Measurements from ENCODE around the gene PRKAR1B. TPM values are rescaled to one million over a fixed set of nuclear protein-coding genes. Genes with fewer than 3 reads are reported as not detected.

PRKAR1B gene
- total and polyA plus RNA-seq, 10 of the 15 experiments (the other 5 are each of a cell fraction or from before 2014, with no cell fraction given) = 1.4 to 45.6 (median 19.3) TPM

GRCh38 chr7:676246-676971 lies 50.7 kb downstream of the PRKAR1B start:
- H3K4me1 ChIP-seq (ENCODE audit: control insufficient read depth, insufficient read depth, low read length) = no peaks in the 10 kb centered on the region
- peaks cover 2 to 9% of the 10 kb centered on the region in 2 experiments; a peak in 3 of 4 replicates for H3K36me3 ChIP-seq (ENCODE audit: control insufficient read depth in 2 of 2, insufficient read depth in 2 of 2, low read length in 1 of 2)
- no TSS peak for BruUV-seq (replicated peaks)
- no peak for DNase-seq (ENCODE audit: low read depth, low spot score)
- H2AFZ ChIP-seq (ENCODE audit: control insufficient read depth, low read depth, low read length) = no peak overlapping the region
- no peak overlapping the region for H3K4me2 ChIP-seq (ENCODE audit: control insufficient read depth, insufficient read depth)
- intact Hi-C loops (cut with micrococcal nuclease; ENCODE audit: unreplicated experiment) (no loop called here), in situ Hi-C loops (cut with MboI) (no loop called here)
- peaks cover 6% of the 10 kb centered on the region; the same call in 2 of the 3 replicates for H3K9me3 ChIP-seq (replicated peaks; ENCODE audit: control insufficient read depth, insufficient read depth, low read length)
- no peak for ATAC-seq
- no peak overlapping the region for H3K4me3 ChIP-seq
- POLR2A ChIA-PET = no interaction called here
- no peaks in the 10 kb centered on the region for H4K20me1 ChIP-seq (ENCODE audit: control insufficient read depth, insufficient read depth)
- RAD21 ChIA-PET (ENCODE audit: unreplicated experiment) = no interaction called here
- CTCF ChIA-PET = no interaction called here
- FAIRE-seq = no peak
- 90% methylated on average over 35 of the region's 40 CpGs for WGBS (ENCODE audit: insufficient coverage, insufficient replicate concordance, low lambda C conversion rate, missing lambda C conversion rate)
- no peaks in the 10 kb centered on the region for H3K27me3 ChIP-seq (replicated peaks in 1 of 2; ENCODE audit: control insufficient read depth in 2 of 2, insufficient read depth in 2 of 2, low read length in 1 of 2)
- no peaks in the 10 kb centered on the region for H3K79me2 ChIP-seq (ENCODE audit: control insufficient read depth, insufficient read depth, low read length)
- H3K27ac ChIP-seq (ENCODE audit: control insufficient read depth, insufficient read depth) = no peak overlapping the region
- SMC1A ChIA-PET (ENCODE audit: uncharacterized antibody, unreplicated experiment) = no interaction called here
- H3K9ac ChIP-seq (ENCODE audit: control insufficient read depth, insufficient read depth, low read length) = no peak overlapping the region
- no peak for TF ChIP-seq NR2C2 (IDR thresholded peaks at IDR 0.05; ENCODE audit: borderline replicate concordance, control insufficient read depth, insufficient read length, low read depth)
- TF ChIP-seq STAT1 (conservative IDR thresholded peaks at IDR 0.05) = no peak
- no peak for TF ChIP-seq IRF5 (IDR thresholded peaks at IDR 0.05; ENCODE audit: borderline replicate concordance)
- no peak for TF ChIP-seq DPF2 (IDR thresholded peaks at IDR 0.05)
- TF ChIP-seq JUNB (IDR thresholded peaks at IDR 0.05) = no peak
- TF ChIP-seq, protein P1, sequence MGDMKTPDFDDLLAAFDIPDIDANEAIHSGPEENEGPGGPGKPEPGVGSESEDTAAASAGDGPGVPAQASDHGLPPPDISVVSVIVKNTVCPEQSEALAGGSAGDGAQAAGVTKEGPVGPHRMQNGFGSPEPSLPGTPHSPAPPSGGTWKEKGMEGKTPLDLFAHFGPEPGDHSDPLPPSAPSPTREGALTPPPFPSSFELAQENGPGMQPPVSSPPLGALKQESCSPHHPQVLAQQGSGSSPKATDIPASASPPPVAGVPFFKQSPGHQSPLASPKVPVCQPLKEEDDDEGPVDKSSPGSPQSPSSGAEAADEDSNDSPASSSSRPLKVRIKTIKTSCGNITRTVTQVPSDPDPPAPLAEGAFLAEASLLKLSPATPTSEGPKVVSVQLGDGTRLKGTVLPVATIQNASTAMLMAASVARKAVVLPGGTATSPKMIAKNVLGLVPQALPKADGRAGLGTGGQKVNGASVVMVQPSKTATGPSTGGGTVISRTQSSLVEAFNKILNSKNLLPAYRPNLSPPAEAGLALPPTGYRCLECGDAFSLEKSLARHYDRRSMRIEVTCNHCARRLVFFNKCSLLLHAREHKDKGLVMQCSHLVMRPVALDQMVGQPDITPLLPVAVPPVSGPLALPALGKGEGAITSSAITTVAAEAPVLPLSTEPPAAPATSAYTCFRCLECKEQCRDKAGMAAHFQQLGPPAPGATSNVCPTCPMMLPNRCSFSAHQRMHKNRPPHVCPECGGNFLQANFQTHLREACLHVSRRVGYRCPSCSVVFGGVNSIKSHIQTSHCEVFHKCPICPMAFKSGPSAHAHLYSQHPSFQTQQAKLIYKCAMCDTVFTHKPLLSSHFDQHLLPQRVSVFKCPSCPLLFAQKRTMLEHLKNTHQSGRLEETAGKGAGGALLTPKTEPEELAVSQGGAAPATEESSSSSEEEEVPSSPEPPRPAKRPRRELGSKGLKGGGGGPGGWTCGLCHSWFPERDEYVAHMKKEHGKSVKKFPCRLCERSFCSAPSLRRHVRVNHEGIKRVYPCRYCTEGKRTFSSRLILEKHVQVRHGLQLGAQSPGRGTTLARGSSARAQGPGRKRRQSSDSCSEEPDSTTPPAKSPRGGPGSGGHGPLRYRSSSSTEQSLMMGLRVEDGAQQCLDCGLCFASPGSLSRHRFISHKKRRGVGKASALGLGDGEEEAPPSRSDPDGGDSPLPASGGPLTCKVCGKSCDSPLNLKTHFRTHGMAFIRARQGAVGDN (IDR thresholded peaks at IDR 0.05) = no peak
- TF ChIP-seq PBX3 (IDR thresholded peaks at IDR 0.05; ENCODE audit: insufficient replicate concordance, low read depth, low read length) = no peak
- TF ChIP-seq KLF5 (IDR thresholded peaks at IDR 0.05; ENCODE audit: partially characterized antibody) = no peak
- TF ChIP-seq ZBED1 (IDR thresholded peaks at IDR 0.05; ENCODE audit: borderline replicate concordance) = no peak
- no peak for TF ChIP-seq IKZF1 (conservative IDR thresholded peaks at IDR 0.05)
- no peak for TF ChIP-seq RBBP5 (conservative IDR thresholded peaks at IDR 0.05)
- TF ChIP-seq, protein P2, sequence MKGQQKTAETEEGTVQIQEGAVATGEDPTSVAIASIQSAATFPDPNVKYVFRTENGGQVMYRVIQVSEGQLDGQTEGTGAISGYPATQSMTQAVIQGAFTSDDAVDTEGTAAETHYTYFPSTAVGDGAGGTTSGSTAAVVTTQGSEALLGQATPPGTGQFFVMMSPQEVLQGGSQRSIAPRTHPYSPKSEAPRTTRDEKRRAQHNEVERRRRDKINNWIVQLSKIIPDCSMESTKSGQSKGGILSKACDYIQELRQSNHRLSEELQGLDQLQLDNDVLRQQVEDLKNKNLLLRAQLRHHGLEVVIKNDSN (IDR thresholded peaks at IDR 0.05; ENCODE audit: borderline replicate concordance, extremely low read length, insufficient read depth, low read depth, low read length) = no peak
- no peak for TF ChIP-seq POU2F2 (IDR thresholded peaks at IDR 0.05; ENCODE audit: borderline replicate concordance, low read depth, low read length)
- no peak for TF ChIP-seq ASH2L (IDR thresholded peaks at IDR 0.05; ENCODE audit: borderline replicate concordance, low read depth)
- TF ChIP-seq SIX5 (IDR thresholded peaks at IDR 0.05; ENCODE audit: low read depth, low read length, severe bottlenecking) = no peak
- TF ChIP-seq ZNF217 (IDR thresholded peaks at IDR 0.05) = no peak
- TF ChIP-seq KAT2A (conservative IDR thresholded peaks at IDR 0.05; ENCODE audit: control insufficient read depth, low read depth, low read length) = no peak

All from GM12878 (cell line).